ENCODE results near the gene MB.

MB gene

DNA sequence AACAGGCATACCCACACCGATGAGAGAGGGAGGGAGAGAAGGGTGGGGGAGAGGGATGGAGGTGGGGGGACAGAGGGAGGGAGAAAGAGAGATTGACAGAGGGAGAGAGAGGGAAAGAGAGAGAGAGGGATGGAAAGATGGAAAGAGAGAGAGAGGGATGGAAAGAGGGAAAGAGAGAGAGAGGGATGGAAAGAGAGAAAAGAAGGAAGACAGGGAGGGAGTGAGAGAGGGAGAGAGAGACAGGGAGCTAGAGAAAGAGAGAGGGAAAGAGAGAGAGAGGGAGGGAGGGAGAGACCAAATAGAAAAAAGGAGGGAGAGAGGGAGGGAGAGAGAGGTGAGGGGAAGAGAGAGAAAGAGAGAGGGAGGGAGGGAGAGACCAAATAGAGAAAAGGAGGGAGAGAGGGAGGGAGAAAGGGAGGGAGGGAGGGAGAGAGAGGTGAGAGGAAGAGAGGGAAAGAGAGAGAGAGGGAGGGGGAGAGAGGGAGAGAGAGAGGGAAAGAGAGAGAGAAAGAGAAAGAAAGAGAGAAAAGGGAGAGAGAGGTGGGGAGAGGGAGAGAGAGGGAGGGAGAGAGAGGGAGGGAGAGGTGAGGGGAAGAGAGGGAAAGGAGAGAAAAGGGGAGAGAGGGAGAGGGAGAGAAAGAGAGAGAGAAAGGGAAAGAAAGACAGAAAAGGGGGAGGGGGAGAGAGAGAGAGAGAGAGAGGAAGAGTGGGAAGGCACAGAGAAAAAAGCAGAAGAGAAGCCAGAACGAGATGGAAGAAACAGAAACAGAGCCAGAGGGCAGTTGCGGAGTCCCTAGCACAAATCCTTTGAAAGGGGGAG lies 23.8 kb downstream of the MB start:
- FAIRE-seq: no peak

DNA sequence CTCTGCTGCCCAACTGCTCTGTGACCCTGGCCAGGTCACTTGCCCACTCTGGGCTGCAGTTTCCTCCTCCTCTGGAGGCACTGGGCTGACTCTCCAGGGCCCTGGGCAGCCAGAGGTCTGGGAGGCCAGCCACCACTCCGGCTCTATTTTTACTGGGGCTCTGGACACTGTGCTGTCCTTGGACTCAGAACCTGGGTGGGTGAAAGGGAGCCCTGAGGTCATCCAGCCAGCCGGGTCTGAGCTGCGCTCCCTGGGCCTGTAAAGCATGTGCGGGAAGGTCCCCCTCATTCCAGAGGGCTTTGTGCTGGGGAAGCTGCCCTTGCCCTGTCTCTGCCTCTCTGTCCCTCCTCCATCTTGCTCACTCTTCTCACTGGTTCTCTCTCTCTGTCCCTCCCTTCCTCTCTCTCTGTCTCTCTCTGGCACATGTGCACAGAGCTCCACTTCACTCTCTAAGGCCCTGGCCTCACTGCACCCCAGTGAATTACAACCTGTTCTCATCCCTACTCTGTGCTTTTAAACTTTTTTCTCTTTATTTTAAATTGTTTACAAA lies 24.6 kb downstream of the MB start:
- FAIRE-seq: no peak

DNA sequence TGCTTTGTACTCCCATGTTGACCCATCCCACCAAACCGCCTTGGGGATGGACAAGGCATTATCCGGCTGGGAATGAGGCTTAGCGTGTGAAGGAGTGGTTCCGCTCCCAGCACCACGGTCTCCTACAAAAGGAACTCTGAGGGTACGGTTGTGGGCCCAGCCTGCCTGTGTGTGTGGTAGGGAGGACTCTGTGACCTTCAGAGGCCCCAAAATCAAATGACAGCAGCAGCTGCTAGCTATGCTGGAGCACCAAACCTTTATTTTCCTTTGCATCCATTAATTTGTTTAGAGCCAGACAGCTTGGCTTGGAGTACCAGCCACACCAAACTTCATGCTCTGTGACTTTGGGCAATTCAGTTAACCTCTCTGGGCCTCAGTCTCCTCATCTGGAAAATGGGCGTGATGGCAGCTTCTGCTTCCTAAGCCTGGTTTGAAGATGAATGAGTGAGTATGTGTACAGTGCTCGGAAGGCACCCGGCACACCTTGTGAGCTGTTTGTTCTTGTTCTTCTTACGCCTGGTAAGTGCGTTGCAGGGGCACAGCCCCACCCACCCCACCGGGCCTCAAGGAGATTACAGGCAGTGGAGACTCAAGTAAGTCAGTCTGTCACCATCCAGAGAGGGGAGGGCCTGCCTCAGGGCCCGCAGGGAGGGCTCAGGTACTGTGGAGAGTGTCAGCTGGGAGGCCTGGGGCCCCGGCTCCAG lies 25.3 kb downstream of the MB start:
- no peak for FAIRE-seq

DNA sequence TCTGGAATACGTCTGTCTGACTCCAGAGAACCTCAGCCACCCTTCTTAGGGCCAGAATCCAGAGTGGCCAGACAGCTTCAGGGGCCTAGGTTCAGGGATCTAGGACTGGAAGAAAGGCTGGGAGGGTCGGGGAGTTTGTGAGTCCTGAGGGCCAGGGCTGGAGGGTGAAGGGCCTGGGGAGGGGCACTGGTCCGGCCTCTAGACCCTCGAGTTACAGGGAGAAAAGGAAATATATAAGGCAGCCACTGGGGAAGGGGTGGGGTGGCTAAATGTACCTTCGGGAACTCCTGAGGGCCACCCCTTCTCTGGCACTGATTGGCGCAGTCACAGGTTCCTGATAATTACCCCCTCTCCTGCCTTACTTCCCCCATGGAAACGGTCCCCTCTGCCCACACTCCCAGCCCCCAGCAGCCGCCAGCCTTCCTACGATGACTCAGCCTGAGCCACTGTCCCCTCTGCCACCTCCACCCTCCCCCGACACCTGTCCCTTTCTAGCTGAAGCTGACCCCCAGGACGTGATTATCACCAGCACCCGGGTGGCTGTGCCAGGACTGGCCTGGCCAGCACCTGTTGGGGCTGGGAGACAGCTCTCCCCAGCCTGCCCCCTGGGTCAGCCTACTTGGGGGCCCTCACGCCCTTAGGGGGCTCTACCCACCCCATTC lies 26.4 kb downstream of the MB start:
- FAIRE-seq: no peak

DNA sequence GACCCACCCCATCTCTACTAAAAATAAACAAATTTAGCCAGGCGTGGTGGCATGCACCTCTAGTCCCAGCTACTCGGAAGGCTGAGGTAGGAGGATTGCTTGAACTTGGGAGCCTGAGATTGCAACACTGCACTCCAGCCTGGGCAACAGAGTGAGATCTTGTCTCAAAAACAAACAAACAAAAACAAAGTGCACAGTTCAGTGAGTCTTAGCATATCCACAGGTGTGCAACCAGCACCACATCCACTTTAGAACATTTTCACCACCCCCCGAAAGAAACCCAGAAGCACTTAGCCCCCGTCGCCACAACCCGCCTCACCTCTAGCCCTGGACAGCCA lies 27.4 kb downstream of the MB start:
- FAIRE-seq: no peak

DNA sequence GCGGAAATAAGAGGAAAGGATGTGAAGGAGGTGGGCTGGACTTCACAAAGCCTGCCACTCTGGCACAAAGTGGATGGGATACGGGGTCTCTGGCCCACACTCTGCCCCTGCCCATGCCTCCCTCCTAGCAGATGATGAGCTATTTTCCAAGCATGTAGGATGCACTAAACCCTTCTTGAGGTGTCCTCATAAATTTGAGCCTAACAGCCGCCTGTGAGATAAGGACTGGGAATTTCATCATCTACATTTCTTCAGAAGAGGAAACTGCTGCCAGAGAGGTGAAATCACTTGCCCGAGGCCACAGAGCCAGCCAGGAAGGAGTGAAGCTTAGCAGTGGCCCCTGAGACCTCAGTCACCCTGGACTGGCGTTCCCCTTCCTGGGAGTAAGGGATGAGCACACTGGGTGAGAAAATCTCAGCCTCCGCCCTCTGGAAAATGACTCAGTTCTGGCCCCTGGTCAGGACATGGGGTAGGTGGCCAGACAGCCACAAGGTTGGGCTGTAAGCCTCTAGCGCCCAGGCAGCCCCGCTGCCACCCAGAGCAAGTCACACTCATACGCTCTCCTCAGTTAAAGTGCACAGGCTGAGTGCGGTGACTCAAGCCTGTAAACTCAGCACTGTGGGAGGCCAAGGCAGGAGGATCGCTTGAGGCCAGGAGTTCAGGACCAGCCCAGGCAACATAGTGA lies 27.9 kb downstream of the MB start:
- FAIRE-seq: no peak

DNA sequence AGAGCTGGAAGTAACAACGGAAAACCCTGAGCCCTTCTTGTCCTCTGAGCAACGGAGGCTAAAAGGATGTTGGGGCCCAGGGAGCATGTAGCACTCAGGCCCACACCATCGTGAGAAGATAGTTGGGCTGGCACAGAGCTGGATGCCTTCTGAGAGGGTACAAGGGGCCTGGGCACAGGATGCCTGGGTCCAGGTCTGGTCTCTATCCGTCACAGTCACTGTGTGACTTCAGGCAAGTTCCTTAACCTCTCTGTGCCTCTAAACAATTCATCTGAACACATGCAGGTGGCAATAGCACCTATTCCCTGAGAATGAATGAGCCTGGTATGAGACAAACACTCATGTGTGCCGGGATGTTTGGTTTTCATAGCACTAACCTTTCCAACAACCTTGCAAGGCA lies 29.2 kb downstream of the MB start:
- no peak for FAIRE-seq

DNA sequence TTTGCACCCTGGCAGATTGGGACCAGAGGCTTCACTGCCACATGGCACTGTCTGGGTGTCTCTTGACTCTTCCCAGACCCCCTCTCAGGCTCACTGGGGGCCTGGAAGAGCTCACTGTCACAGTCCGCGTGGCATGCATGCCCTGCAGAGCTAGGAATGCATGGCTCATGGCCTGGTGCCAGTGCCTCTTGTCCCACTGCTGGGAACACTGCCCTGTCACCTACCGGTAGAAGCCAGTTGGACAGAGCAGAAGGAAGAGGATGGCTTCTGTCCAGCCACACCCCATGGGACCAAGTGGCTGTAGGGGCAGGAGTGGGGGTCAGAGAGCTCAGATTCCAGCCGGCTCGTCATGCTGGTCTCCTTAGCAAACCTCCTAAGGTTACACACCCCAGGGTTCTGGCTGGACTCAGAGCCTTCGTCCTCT lies 29.7 kb downstream of the MB start:
- FAIRE-seq: no peak

DNA sequence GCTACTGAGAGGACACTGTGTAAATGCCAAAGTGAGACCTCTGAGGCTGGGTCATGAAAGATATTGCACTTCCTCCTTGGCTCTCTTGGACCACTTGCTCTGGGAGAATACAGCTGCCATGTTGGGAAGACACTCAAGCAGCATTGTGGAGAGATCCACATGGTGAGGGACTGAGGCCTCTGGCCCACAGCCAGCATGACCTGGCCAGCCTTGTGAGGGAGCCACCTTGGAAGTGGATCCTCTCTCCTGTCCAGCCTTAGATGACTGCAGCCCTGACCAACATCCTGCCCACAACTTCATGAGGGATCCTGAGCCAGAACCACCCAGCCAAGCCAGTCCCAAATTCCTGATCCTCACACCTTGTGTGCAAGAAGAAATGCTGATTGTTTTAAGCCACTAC lies 30.4 kb downstream of the MB start:
- no peak for FAIRE-seq

DNA sequence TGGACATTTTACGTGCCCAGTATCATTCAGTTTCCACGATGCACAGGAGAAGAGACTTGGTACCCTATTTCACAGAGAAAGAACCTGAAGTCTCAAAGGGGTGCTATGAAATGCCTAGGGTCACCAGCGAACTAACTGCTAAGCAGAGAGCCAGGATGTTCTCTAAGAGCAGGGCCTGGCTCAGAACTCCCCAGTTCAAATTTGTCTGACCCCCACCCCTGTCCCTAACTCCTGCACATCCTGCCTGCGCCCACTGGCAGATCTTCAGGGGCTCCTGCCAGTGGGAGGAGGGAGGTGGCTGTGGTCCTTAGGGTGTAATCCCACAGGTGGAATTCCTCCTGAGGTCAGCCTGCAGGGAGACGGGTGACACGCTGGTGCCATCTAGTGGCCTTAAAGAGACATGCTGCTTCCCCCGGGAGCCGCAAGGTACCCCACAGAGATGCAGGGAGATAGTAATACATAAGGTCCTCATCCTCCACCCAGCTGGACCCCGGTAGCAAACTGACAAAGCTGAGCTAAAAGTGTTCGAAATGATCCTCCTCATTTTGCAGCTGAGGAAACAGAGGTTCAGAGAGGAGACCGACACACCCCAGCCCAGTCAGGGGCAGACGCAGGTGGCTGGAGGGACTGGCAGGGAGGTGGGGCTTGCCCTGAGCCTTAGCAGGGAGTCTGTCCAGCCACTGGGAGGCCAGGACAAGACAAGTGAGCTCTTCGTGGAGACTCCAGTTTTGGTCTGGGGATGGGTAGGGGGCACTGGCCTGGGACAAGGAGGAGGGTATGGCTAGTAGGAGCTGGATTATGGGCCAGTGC lies 34.1 kb downstream of the MB start:
- FAIRE-seq: no peak

DNA sequence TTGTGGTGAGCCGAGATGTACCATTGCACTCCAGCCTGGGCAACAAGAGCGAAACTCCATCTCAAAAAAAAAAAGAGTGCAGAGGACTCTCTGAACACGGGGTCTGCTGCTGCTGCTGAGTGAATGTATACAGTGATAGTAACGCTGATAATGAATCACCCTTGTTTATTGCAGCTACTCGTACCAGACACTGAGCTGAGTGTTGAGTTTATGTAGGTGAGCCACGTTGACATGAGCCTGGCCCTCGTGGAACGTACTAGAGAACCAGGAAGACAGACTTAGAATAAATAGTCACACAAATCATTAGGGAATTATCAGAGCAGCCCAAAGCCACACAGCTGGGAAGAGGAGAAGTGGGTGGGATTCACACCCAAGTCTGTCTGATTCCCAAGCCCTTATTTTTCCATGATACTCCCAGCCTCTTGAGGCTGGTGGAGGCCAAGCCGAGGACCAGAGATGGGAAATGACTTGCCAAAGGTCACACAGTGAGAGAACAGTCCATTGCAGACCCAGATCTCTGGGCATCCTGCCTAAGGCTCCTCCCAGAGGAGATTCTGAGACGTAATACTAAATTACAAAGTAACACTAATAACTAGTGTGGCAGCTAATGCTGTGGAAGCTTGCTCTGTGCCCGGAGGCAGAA lies 34.8 kb downstream of the MB start:
- FAIRE-seq: no peak

DNA sequence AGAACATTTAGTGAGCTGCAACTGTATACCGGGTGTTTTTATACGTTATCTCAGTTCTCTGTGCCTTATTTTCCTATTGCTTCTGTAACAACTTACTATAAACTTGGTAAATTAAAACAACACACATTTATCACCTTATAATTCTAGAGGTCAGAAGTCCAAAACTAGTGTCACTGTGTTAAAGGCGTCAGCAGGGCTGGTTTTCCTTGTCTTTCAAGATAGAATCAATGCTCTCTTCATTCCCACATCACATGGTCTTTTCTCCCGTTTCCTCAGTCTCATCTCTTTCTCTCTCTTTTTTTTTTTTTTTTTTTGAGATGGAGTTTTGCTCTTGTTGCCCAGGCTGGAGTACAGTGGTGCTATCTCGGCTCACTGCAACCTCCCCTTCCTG lies 36.1 kb downstream of the MB start:
- FAIRE-seq: no peak

DNA sequence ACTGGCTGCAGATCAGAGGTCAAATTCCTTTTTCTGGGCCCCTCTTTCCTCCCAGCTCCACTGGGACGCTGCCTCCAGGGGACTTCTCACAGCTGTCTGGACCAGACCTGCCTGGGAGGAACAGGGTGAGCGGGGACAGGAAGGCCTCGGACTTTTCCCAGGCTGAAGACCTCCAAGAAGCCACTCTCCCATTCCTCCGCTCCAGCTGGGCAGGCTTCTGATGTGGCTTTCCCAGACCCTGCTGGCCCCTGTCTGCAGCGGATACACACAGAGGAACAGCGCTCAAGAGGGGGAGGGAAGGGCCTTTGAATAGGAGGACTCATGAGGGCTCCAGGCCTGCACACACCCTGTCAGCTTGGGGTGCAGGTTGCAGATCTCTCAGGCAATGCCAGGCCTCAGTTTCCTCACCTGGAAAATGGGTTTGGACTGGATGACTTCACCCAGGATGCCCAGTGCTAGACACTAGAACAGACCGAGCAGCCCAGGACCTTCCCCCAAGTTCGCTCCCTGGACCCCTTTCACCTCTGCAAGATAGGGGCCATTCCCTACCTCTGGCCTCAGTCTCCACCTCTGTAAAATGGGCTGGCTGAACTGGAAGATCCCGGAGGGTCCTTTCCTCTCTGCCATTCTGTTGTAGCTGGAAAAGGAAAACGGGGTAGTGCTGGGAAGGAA lies 36.6 kb downstream of the MB start:
- no peak for FAIRE-seq

DNA sequence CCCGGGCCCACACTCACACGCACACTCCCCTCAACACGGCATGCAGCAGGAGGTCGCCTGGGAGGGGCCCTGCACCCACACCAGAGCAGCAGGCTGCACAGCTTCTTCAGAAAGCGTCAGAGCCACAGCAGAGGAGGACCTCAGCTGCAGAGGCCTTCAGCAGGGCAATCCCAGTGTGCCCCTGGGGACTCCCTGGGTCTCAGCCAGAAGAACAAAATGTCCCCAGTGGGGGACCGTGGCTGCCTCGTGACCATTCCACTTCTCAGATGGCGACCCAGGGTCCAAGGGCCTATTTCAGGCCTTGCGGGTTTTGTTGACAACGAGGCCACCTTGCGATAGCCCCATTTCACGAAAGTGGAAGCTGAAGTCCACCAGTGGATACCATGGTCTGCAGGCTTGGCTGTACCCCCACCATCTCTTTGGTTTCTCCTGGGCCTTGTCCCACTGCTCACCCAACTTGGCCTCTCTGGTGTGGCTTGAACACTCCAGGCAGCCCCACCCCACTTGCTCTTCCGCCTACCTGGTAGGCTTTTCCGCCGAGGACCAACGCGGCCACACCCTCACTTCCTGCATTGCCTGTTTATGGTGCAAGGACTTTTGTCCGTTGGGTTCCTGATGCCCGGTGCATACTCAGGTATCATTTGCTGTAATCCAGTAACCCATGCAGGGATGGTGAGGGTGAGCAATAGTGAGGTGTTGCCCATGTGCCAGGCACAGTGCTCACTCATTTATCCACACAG lies 38.1 kb downstream of the MB start:
- no peak for FAIRE-seq

DNA sequence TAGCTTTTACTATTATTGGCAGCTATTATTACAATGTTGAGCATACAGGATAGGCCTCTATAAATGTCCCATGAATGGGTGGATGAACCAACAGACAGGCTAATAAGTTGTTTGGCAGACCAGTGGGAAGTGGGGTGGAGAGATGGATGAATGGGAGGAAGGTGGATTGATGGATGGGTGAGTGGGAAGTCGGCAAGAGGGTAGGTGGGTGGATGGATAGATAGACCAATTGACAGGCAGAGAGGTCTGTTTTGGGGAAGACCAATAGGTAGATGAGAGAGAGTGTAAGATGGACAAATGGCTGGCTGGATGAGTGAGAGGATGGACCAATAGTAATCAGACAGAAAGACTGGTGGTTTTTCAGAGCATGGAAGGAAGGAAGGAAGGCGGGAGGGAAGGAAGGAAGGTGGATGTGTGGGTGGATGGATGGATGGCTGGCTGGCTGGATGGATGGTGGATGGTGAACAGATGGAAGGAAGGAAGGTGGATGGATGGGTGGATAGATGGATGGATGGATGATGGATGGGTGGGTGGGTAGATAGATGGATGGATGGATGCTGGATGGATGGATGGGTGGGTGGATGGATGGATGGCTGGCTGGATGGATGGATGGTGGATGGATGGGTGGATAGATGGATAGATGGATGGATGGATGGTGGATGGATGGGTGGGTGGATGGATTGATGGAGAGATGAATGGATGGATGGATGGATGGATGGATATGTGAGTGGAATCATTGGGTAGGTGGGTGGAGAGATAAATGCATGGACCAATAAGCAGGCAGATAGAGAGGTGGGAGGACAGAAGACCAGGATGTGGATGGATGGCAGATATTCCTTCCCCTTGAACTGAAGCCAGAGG lies 39.1 kb downstream of the MB start:
- no peak for FAIRE-seq

DNA sequence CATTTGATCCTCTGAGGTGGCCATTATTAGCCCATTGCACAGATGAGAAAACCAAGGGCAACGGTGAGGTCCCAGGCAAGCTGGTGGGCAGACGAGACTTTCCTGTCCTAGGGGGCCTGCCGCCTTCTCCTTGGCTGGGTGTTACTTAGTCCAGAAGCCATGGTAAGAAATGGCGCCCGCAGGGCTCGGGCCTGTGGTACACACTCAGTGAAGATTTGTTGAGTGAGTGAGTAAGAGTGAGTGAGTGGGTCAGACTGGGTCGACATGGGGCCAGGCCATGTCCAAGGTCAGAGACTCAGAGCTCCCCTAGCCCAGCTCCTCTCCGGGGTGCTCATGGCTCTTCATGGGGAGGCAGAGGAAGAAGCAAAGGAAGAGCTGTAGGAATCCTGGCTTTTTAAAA lies 40.5 kb downstream of the MB start:
- FAIRE-seq: no peak

DNA sequence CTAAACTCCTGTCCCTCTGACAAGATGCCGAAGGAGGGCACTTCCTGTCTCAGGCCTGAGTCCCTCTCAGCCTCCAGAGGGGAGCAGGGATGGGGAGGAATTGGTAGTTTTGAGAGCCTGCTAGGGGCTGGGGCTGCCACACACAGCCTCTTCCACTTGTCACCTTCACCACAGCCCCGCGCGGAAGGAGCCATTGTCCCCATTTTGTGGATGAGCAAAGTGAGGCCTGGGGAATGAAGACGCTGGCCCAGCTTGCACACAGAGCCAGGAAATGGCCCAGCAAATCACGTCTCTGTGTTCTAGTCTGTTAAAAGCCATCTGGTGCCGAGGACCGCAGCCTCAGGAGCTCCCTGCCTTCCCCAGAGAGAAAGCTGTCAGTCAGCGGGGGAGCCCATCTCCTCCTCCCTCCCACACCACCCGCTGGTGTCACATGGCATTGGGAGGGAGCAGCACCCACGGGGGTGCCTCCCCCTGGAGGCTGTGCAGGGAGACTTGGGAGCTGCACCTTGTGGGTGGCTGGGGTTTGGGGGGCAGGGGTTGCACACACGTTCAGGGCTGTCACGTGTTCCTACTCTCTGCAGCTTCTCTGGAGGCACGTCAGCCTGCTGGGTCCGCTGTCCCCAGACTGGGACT lies 41.9 kb downstream of the MB start:
- no peak for FAIRE-seq

DNA sequence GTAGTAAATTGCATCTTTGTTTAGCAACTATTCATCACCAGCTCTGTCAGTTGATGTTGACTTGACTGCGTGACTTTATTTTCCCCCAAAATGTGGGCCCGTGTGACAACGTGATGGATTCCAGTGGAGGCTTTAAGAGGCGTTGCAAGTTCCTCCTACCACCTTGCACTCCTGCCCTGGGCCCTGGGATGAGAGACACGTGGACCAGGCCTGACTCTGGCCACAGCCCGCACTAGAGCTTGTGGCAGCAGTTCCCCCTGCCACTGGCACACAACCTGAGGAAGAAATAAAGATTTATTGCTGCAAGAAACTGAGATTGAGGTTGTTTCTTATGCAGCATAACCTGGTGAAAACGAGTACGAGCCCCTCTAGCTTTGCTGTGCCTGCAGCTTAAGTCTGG lies 44.6 kb downstream of the MB start:
- no peak for FAIRE-seq

DNA sequence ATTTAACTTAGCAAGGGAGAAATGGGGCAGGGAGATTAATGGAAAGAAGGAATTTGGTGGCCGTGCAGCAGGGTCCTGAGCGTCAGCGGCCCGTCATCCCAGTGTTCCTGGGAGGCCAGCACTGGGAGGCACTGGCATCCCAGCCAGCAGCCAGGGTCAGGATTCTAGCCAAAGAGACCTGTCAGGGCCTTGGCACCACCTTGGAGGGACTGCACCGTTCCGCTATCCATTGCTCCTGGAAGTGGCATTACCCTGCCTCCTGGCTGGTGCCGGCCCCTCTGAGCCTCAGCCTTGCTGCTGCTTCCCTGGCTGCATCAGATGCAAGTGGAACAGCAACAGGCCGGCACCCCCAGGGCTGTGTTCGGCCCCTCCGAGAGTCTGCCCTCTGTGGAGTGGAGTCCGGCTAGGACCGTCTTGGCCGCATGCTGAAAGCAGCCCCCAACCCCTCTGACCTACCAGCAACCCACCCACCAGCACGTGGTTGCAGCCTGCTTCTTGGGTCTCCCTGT lies 46.4 kb downstream of the MB start:
- no peak for FAIRE-seq

All from A204.1 (cell line).